Testis (tissue), 2 donors: ENCODE results near the gene DNASE1L1.

Experiments
- CTCF ChIP-seq, 3 experiments: fragments of 450-650 bp in 2 of 3; fragments of 200-600 bp in 1 of 3; sonication (generic) in 1 of 3; IDR thresholded peaks; one replicate each; pipeline ENCODE4 v1.5.1; 2016 to 2019; ENCODE audit warnings: antibody characterized with exemption in 3 of 3, mild to moderate bottlenecking in 2 of 3, moderate library complexity in 1 of 3
- POLR2A ChIP-seq: fragments of 450-650 bp; IDR thresholded peaks from one replicate; pipeline ENCODE4 v1.6.1; 2017; ENCODE audit warnings: antibody characterized with exemption, mild to moderate bottlenecking, moderate library complexity

GRCh38 chrX:154366666-154367055 is 42.4 kb downstream of the DNASE1L1 start:
- TF ChIP-seq POLR2A = no peak
- no peak for TF ChIP-seq CTCF (IDR thresholded peaks at IDR 0.05)
